NK-92 (cell line): Measurements from ENCODE around the gene SHF.

Experiments used
- DNase-seq: peaks from one replicate; lab custom pipeline; 2025; ENCODE audit not compliant: unreplicated experiment; lab: John Stamatoyannopoulos, UW

The SHF gene

DNA sequence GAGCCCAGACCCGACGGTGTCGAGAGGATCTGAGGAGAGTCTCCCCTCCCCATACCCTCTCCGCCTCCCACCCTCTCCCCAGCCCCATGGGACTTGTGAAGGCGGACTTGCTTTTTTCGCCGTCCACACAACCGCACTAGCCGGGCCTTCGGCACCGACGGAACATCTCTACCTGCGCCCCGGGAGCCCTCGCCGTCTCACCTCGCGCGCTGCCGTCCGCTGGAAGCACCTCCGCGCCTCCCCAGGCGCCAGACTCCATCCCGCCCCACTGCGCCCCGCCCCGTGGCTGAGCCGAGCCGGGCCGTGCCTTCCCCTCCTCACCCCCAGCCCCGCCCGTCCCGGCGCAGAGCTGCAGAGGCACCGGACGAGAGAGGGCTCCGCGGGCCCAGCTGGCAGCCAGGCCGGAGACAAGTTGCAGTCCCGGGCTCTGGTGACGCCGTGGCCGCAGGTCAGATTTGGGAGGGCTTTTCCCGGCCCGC, 58.1 kb downstream of the SHF start, which contains the start of the genes DUOX1 and DUOXA1:
Gene DUOX1 (plus strand): TSS at position 344 of the 479 bp plus-strand sequence. CDS start 1,973 bp downstream, outside the sequence.
Gene DUOXA1 (minus strand): TSS at position 229 of the 479 bp plus-strand sequence. CDS start 6,865 bp downstream, outside the sequence.
- DNase-seq: no peak

DNA sequence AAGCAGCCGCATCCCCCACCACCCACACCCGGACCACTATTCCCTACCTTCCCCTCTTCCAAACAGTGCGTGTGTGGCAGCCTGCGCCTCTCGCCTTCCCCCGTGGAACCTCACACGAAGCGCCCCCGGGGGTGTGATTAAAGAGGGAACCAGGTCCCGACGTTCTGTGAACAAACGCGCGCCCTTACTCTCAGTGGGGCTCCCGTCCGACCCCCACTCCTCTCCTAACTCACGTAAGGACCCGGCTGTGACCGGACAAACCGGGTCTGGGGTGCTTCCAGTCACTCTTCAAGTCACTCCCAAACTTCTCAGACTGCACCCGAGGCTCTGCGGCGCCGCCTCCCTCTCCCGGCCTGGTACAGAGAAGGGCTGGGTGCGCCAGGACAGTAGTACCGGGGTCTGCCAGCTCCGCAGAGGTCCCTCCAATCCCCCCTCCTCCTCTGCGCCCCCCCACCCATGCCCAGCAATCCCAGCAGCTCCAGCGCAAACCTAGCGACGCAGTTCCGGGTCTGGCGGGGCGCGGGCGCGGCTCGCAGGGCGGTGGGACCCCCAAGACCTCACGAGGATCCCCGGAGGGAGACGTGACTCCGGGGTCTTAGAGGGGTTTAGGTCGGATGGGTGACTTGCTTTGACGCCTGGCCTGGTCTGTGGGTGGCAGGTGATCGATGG, 58.7 kb downstream of the SHF start:
- no peak for DNase-seq

DNA sequence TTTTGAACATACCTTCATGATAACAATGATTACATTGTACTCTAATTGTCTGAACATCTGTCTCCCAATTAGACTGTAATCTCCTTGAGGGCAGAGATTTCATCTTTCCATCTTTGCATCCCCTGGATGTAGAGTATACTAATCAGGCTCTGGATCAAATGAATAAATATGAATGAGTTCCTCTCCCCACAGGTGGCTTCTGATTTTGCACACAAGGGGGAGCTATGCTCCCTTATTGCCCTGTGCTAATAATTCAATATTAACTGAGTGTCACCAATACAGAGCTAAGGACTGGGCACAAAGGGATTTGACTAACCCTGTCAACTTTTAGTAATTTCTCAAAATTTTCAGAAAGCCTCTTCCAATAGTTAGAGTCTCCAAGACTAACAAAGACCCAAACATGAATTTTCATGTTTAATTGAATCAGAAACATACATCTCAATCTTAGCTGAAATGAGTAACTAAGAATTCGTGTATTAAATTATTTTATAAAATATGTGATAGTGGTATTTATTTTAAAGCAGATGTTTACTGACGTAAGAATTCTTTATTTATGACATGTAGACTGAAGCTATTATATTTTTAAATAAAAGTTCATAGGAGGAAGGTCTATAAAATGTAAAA, 61.1 kb downstream of the SHF start:
- no peak for DNase-seq

DNA sequence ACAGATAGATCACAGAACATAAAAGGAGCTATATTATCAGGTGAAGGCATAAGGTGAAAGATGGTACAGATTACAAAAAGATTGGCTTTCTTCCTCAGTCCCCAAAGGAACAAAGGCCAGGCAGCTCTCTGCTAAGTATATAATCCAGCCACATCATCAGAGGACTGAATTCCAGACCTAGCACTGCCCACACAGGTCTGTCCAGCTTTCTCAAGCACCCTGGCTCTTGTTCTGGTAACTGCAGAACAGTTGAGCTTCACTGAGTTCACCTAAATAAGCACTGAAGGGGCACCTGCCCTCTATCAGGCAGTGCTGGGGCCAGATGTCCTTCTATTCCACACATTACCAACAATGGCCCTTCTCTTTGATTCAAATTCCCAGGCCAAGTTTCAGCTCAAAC, 64.4 kb downstream of the SHF start:
- DNase-seq: no peak

DNA sequence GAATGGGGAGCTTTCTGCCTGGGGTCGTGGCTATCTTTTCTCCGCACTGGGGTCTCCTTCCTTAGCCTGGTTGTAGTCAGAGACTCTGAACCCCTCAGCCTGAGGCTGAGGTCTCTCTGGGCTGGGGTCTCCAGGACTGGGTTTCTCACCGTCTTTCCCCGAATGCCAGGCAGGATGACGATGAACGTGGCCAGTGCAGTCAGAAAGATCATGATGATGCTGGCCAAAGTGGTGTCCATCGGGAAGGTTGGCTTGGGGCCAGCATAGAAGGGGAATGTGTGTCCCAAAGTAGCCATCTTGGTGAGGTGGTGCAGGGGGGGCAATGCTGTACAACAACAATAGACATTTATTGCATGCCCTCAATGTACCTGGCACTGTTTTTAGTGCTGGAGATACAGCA, 65.0 kb downstream of the SHF start:
- DNase-seq: no peak

DNA sequence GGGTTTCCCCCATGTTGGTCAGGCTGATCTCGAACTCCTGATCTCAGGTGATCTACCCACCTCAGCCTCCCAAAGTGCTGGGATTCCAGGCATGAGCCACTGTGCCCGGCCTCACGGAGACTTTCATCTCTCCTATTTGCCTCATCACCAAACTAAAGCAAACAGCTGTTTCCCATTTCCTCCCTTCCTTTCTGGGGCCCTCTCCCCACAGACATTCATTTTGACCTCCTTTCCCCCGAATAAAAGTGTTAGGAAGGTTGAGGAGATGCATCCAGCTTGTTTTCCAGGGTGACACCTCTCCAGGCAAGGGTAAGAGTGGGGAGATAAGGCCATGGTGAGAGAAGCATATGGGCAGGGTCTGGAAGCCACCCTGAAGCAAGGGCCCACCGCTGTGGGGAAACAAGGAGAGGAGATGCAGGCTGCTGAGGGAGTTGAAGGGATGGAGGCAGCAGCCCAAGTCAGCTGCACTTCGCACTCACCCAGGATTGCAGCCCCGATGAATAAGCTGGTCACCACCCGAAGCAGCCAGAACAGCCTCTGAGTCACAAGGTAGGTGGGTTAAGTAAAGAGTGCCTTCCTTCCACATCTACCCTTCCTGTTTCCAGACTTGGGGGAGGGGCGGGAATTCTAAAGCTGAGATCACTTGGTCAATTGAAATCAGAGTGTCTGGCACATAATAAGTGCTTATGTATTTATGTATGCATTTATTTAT, 65.9 kb downstream of the SHF start:
- no peak for DNase-seq

DNA sequence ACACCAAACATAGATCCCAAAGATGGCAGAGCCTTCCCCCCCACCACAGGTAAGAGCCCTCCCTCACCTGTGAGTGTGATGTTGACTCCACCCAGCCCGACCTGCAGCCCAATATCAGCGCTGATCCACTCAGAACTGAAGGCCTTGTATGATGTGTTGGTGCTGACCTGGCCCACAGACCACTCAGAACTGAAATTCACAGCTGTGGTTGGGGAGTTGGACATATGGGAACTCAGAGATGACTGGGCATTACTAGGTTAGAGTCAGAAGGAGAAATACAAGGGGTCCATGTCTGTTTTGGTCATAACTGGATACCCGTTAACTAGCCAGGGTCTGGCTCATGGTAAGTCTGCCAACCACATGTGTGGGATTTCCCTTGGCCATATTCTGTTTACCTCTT, 66.7 kb downstream of the SHF start:
- DNase-seq: no peak

DNA sequence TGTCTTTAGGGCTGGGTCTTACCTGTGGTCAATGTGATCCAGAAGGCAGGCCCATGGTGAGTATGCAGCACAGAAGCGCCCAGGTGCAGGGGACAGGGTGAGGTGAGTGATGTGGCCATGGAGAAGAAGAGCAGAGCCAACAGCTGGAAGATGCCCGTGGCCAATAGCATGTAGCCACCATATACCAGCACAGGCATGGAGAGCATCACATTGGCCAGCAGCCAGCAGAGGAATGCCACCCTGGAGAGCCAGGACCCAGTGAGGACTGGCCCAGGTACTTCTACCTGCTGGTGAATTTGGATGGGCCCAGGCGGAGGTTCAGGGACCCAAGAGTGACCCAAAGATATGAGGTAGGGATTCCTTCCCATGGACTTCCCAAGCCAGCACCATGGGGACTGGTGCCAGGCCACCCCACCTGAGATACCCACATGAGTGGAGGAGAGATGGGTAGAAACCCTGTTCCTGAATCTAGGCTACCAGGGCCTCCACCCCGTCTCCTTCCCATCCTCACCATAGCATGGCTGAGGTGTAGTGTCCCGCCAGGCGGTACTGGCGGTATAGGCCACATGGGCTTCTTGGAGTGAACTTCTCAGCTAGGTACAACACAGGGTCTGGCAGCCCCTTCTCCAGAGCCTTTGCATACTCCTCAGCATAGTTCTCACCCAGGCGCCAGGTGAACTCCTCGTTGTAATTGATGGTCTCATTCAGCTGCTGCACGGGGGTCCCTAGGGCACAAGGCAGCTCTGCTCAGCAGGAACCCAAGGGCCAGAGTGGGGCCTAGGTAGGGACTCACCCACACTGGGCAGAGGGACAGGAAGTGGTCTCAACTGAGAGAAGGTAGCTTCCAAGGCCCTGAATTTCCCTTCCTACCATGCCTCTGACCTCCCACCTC, 67.4 kb downstream of the SHF start:
- no peak for DNase-seq

DNA sequence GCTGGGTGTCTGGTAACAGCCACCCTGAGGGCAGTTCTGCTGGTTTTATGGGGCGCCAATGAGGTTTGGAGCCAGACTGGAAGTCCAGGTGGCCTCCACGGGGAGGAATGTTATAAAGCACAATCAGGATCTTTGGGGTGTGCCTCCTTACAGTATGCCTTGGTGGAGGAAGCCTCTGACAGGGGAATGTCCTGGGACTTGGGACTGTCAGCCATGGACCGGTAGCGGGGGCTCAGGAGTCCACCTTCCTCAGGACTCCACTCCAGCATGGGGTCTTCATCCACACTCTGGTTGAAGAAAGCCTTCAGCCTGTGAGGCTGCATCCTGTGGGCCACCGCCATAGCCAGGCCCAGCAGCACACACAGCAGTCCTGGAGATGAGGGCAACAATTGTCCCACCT, 68.8 kb downstream of the SHF start:
- DNase-seq: no peak

DNA sequence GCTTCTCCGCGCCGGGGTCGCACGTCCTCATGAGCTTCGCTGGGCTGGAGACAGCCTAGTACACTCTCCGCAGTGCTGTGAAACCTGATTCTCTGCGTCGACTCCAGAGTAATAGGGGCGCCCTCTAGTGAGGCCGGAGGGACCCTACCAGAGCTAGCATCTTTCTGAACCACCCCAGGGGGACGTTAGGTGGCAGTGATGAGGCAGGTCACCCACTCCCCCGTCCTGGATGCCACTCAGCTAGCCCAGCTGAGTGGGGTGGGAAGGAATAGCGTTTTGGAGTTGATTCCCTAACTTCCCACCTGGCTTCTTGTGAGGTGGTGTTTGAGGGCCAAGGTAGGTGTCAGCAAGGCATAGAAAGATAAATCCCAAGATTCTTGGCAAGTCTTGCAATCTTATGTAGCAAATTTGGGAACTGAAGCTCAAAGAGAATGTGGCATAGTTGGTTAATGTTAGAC, 69.6 kb downstream of the SHF start:
- no peak for DNase-seq

DNA sequence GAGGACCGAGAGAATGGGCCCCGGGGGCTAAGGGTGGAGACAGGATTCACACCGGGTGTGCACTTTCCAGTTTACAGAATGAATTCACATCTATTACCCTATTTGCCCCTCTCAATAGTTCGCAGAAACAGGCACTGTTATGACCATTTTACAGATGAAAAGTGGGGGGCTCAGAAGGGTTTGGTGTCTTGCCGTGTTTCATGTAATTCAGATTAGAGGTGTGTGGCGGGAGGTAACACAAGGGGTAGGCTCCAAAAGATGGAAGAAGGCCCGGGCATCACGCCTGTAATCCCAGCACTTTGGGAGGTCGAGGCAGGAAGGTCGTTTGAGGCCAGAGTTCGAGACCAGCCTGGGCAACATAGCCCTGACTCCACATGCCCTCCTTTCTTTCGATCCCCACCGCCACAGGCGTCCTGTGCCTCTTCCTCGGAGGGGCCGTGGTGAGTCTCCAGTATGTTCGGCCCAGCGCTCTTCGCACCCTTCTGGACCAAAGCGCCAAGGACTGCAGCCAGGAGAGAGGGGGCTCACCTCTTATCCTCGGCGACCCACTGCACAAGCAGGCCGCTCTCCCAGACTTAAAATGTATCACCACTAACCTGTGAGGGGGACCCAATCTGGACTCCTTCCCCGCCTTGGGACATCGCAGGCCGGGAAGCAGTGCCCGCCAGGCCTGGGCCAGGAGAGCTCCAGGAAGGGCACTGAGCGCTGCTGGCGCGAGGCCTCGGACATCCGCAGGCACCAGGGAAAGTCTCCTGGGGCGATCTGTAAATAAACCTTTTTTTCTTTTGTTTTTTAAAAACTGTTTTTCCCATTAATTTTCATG, 70.2 kb downstream of the SHF start:
- DNase-seq: no peak
